Colonic mucosa (tissue), 4 donors: ENCODE data around the gene NCOA1. TPM values are rescaled to one million over a fixed set of nuclear protein-coding genes. Genes with fewer than 3 reads are reported as not detected.

Experiments used
- DNase-seq: peaks from one replicate; pipeline ENCODE4 v3.0.0-alpha.2; 2020
- H3K27ac ChIP-seq: fragments of 200-600 bp; one replicate; pipeline ENCODE4 v1.8.0; 2021
- H3K27me3 ChIP-seq: fragments of 200-600 bp; one replicate; pipeline ENCODE4 v1.8.0; 2021
- H3K36me3 ChIP-seq: fragments of 200-600 bp; one replicate; pipeline ENCODE4 v1.8.0; 2021
- H3K4me1 ChIP-seq: fragments of 200-600 bp; one replicate; pipeline ENCODE4 v1.8.0; 2021; ENCODE audit warnings: mild to moderate bottlenecking
- H3K4me3 ChIP-seq: fragments of 200-600 bp; one replicate; pipeline ENCODE4 v1.8.0; 2021
- H3K9ac ChIP-seq, 2 donors: one replicate each; pipeline ENCODE4 v1.7.0; 2013; ENCODE audit warnings: control low read depth in 2 of 2, low read depth in 2 of 2, low read length in 2 of 2
- H3K9me3 ChIP-seq: fragments of 200-600 bp; one replicate; pipeline ENCODE4 v1.8.0; 2021
- intact Hi-C: fragments of 100-400 bp; cut with DNase I; formaldehyde crosslinking; loops from one replicate; pipeline ENCODE4 v1.14.1; 2022
- total RNA-seq, 2 donors: library from RNA; stranded (reverse); fragmentation: NEBNext Ultra II Directional in 1 of 2; extraction: Animal tissue kit (Norgen Biotek cat#: 25700) in 1 of 2; gene quantifications; one replicate each; pipeline ENCODE4 v1.2.1, GENCODE V29; 2021
- TF ChIP-seq, protein P1 (sequence below): fragments of 200-600 bp; IDR thresholded peaks from one replicate; pipeline ENCODE4 v1.8.0; 2022; ENCODE audit warnings: antibody characterized with exemption, mild to moderate bottlenecking
- donor health status: healthy.
- donor health status: DM: no; HTN: no; CAD: no.
- donor health status: DM: no; HTN: no; CAD: no.

The NCOA1 gene
- total RNA-seq, 2 donors from 2014 or later = 24.8 to 35.2 TPM

DNA sequence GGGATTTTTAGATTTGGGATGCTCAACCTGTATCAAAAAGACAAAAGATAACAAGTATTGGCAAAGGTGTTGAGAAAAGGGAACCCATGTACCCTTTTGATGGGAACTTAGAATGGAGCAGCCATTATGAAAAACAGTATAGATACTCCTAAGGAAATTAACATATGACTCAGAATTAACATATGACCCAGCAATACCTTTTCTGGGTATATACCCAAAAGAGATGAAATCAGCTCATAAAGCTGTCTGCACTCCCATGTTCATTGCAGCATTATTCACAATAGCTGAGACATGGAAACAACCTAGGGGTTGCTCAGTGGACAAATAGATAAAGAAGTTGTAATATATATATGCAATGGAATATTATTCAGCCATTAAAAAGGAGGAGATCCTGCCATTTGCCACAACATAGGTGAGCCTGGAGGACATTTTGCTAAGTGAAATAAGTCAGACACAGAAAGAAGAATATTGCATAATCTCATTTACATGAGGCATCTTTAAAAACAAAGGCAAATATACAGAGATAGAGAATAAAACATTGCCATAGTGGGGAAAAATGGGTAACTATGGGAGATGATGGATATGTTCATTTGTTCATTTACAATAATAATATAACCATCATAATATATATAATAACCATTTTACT is 160.1 kb downstream of the NCOA1 start:
- Histone ChIP-seq H3K9ac (no peak overlapping the region), H3K27ac (no peak overlapping the region), H3K4me1 (no peaks in the 10 kb centered on the region), H3K9me3 (no peaks in the 10 kb centered on the region), H3K27me3 (no peaks in the 10 kb centered on the region), H3K4me3 (no peak overlapping the region), H3K36me3 (no peaks in the 10 kb centered on the region)
- intact Hi-C loops = no loop called here
- no peak for DNase-seq
- TF ChIP-seq, protein P1, sequence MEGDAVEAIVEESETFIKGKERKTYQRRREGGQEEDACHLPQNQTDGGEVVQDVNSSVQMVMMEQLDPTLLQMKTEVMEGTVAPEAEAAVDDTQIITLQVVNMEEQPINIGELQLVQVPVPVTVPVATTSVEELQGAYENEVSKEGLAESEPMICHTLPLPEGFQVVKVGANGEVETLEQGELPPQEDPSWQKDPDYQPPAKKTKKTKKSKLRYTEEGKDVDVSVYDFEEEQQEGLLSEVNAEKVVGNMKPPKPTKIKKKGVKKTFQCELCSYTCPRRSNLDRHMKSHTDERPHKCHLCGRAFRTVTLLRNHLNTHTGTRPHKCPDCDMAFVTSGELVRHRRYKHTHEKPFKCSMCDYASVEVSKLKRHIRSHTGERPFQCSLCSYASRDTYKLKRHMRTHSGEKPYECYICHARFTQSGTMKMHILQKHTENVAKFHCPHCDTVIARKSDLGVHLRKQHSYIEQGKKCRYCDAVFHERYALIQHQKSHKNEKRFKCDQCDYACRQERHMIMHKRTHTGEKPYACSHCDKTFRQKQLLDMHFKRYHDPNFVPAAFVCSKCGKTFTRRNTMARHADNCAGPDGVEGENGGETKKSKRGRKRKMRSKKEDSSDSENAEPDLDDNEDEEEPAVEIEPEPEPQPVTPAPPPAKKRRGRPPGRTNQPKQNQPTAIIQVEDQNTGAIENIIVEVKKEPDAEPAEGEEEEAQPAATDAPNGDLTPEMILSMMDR = no peak

GRCh38 chr2:24651643-24652003 is 160.6 kb downstream of the NCOA1 start:
- no peaks in the 10 kb centered on the region for H3K36me3 ChIP-seq
- no peaks in the 10 kb centered on the region for H3K9me3 ChIP-seq
- TF ChIP-seq, protein P1 = no peak
- no peak overlapping the region for H3K4me3 ChIP-seq
- intact Hi-C loops = no loop called here
- H3K4me1 ChIP-seq = no peaks in the 10 kb centered on the region
- no peaks in the 10 kb centered on the region for H3K27me3 ChIP-seq
- DNase-seq = no peak
- H3K27ac ChIP-seq = no peak overlapping the region
- no peak overlapping the region for H3K9ac ChIP-seq

GRCh38 chr2:24652265-24653182 is 161.5 kb downstream of the NCOA1 start:
- no peak overlapping the region for H3K9ac ChIP-seq
- no peak overlapping the region for H3K4me3 ChIP-seq
- H3K27ac ChIP-seq = no peak overlapping the region
- no peaks in the 10 kb centered on the region for H3K27me3 ChIP-seq
- no peaks in the 10 kb centered on the region for H3K9me3 ChIP-seq
- no peak for DNase-seq
- intact Hi-C loops = no loop called here
- H3K36me3 ChIP-seq = no peaks in the 10 kb centered on the region
- TF ChIP-seq, protein P1 = no peak
- no peaks in the 10 kb centered on the region for H3K4me1 ChIP-seq

GRCh38 chr2:24657818-24658217 is 166.8 kb downstream of the NCOA1 start:
- no peaks in the 10 kb centered on the region for H3K9me3 ChIP-seq
- intact Hi-C loops = no loop called here
- no peak overlapping the region for H3K9ac ChIP-seq
- TF ChIP-seq, protein P1 = no peak
- DNase-seq = no peak
- H3K27me3 ChIP-seq = no peaks in the 10 kb centered on the region
- no peaks in the 10 kb centered on the region for H3K36me3 ChIP-seq
- H3K4me1 ChIP-seq = no peaks in the 10 kb centered on the region
- no peak overlapping the region for H3K4me3 ChIP-seq
- no peak overlapping the region for H3K27ac ChIP-seq

DNA sequence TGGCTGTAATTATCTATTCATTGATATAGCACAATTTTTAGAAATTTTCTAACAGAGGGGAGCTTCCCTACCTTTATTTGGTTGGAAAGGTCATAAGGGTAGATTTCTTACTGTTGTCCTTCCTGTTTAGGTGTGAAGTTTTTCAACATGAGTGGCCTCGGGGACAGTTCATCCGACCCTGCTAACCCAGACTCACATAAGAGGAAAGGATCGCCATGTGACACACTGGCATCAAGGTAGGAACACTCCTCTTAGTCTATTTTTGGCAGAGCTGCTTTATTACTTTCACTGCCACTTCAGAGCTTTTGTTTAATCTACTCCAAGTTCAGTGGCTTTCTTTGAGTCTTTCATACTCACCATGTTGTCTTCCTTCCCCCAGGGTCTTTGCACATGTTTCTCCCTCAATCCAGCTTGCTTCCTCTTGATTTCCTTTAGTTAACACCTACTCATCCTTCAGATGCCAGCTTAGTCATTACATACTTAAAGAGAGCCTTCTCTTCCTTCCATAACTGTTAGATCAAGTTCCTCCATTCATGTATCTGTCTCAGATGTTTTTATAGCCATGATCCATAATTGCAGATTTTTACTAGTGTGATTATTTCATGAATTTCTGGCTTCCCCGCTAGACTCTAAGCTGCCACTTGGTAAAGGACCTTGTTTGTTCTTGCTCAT is 167.6 kb downstream of the NCOA1 start:
- no peak overlapping the region for H3K27ac ChIP-seq
- H3K9me3 ChIP-seq = no peaks in the 10 kb centered on the region
- intact Hi-C loops = no loop called here
- no peak overlapping the region for H3K9ac ChIP-seq
- no peaks in the 10 kb centered on the region for H3K27me3 ChIP-seq
- no peak for DNase-seq
- TF ChIP-seq, protein P1 = no peak
- H3K4me3 ChIP-seq = no peak overlapping the region
- H3K4me1 ChIP-seq = no peaks in the 10 kb centered on the region
- no peaks in the 10 kb centered on the region for H3K36me3 ChIP-seq
